ENCODE data around the gene PIGB.

Gene PIGB

GRCh38 chr15:55319537-55320237 is 665 bp downstream of the PIGB start:
- H3K4me3 ChIP-seq (ENCODE audit: low read depth, low read length) = peak overlapping the region; percentile 78
- peak; percentile 38 for DNase-seq (ENCODE audit: low read depth)
- TF ChIP-seq CTCF (IDR thresholded peaks at IDR 0.05; ENCODE audit: low read depth, low read length, missing control alignments) = no peak

- no peak for TF ChIP-seq CTCF (IDR thresholded peaks at IDR 0.05; ENCODE audit: low read depth, low read length, missing control alignments)
- peak overlapping the region; percentile 78 for H3K4me3 ChIP-seq (ENCODE audit: low read depth, low read length)
- DNase-seq (ENCODE audit: low read depth) = no peak
Measured at GRCh38 chr15:55320238-55320550, 1.2 kb downstream of the PIGB start.

- no peak overlapping the region for H3K4me3 ChIP-seq (ENCODE audit: low read depth, low read length)
- no peak for TF ChIP-seq CTCF (IDR thresholded peaks at IDR 0.05; ENCODE audit: low read depth, low read length, missing control alignments)
- no peak for DNase-seq (ENCODE audit: low read depth)
Measured at GRCh38 chr15:55320963-55321362, 1.9 kb downstream of the PIGB start.

- no peak for DNase-seq (ENCODE audit: low read depth)
- H3K4me3 ChIP-seq (ENCODE audit: low read depth, low read length) = no peak overlapping the region
Measured at GRCh38 chr15:55322467-55322866, 3.4 kb downstream of the PIGB start.

GRCh38 chr15:55327387-55327786 is 8.4 kb downstream of the PIGB start:
- no peak for DNase-seq (ENCODE audit: low read depth)
- no peak for TF ChIP-seq CTCF (IDR thresholded peaks at IDR 0.05; ENCODE audit: low read depth, low read length, missing control alignments)
- H3K4me3 ChIP-seq (ENCODE audit: low read depth, low read length) = no peak overlapping the region

More at GRCh38 chr15:55322467-55322866, 3.4 kb downstream of the PIGB start:
- no peak for TF ChIP-seq CTCF (IDR thresholded peaks at IDR 0.05; ENCODE audit: low read depth, low read length, missing control alignments)

- no peak for TF ChIP-seq CTCF (IDR thresholded peaks at IDR 0.05; ENCODE audit: low read depth, low read length, missing control alignments)
- no peak overlapping the region for H3K4me3 ChIP-seq (ENCODE audit: low read depth, low read length)
- DNase-seq (ENCODE audit: low read depth) = no peak
Measured at GRCh38 chr15:55334371-55334770, 15.3 kb downstream of the PIGB start.

- DNase-seq (ENCODE audit: low read depth) = no peak
- TF ChIP-seq CTCF (IDR thresholded peaks at IDR 0.05; ENCODE audit: low read depth, low read length, missing control alignments) = no peak
- H3K4me3 ChIP-seq (ENCODE audit: low read depth, low read length) = no peak overlapping the region
Measured at GRCh38 chr15:55334997-55335396, 16.0 kb downstream of the PIGB start.
